Activated T-helper 1 cell treated with Interleukin-2 at 50 U/mL for 16 hours (primary cell): ENCODE results near the gene HRC.
"Not testable (repeated sequence)": the region's sequence is repeated elsewhere in the genome, so short reads cannot be mapped to it uniquely, and the experiment has no call there.

Experiments
- DNase-seq: peaks from one replicate; pipeline ENCODE4 v3.0.0-alpha.2; 2020; ENCODE audit warnings: low read depth

The HRC gene

GRCh38 chr19:49155005-49155819, at the start of gene HRC:
Gene HRC (minus strand): TSS chr19:49155396. CDS start chr19:49155237, 159 bp downstream.
- DNase-seq: no peak

GRCh38 chr19:49201042-49201441, 45.8 kb upstream of the HRC start:
- no peak for DNase-seq

- DNase-seq: no peak
Measured at GRCh38 chr19:49200238-49200862, 45.2 kb upstream of the HRC start.

GRCh38 chr19:49196527-49197240, 41.5 kb upstream of the HRC start:
- no peak for DNase-seq

GRCh38 chr19:49194408-49194807, 39.2 kb upstream of the HRC start:
- DNase-seq: no peak

- DNase-seq: no peak
Measured at GRCh38 chr19:49193822-49194394, 38.7 kb upstream of the HRC start.

- DNase-seq: no peak
Measured at GRCh38 chr19:49190781-49191180, 35.6 kb upstream of the HRC start.

GRCh38 chr19:49189259-49189658, 34.1 kb upstream of the HRC start:
- no peak for DNase-seq

GRCh38 chr19:49188626-49189200, 33.5 kb upstream of the HRC start:
- no peak for DNase-seq

GRCh38 chr19:49186108-49186507, 30.9 kb upstream of the HRC start:
- no peak for DNase-seq

- DNase-seq: no peak
Measured at GRCh38 chr19:49182848-49183375, 27.7 kb upstream of the HRC start.

GRCh38 chr19:49182010-49182847, 27.0 kb upstream of the HRC start:
- not testable (repeated sequence) for DNase-seq

- DNase-seq: no peak
Measured at GRCh38 chr19:49180659-49181058, 25.5 kb upstream of the HRC start.

GRCh38 chr19:49173198-49173597, 18.0 kb upstream of the HRC start:
- DNase-seq: no peak

- DNase-seq: no peak
Measured at GRCh38 chr19:49168421-49168820, 13.2 kb upstream of the HRC start.

GRCh38 chr19:49167857-49168409, 12.7 kb upstream of the HRC start:
- no peak for DNase-seq

GRCh38 chr19:49165865-49166301, 10.7 kb upstream of the HRC start:
- no peak for DNase-seq

GRCh38 chr19:49165111-49165750, 10.0 kb upstream of the HRC start:
- DNase-seq: no peak

GRCh38 chr19:49161987-49162386, 6.8 kb upstream of the HRC start:
- no peak for DNase-seq
